Breast epithelium (tissue), 4 donors: ENCODE data around the gene GPC5. TPM values are rescaled to one million over a fixed set of nuclear protein-coding genes. Genes with fewer than 3 reads are reported as not detected.

ENCODE experiments used
- DNase-seq, 2 donors: peaks; one replicate each; pipeline ENCODE4 v3.0.0-alpha.2; 2019; ENCODE audit warnings: low spot score in 2 of 2
- H3K27ac ChIP-seq, 2 donors: fragments of 200-600 bp; sonication (generic) in 1 of 2; one replicate each; pipeline ENCODE4 v1.5.1; 2016 to 2019; ENCODE audit warnings: mild to moderate bottlenecking in 1 of 2
- H3K27me3 ChIP-seq, 2 donors: fragments of 200-600 bp; sonication (generic) in 1 of 2; one replicate each; pipeline versions ENCODE4 v1.5.1 to v1.6.0; 2017 to 2019; ENCODE audit warnings: control low read depth in 1 of 2, mild to moderate bottlenecking in 1 of 2
- H3K36me3 ChIP-seq: fragments of 200-600 bp; one replicate; pipeline ENCODE4 v1.5.1; 2019
- H3K4me1 ChIP-seq, 2 donors: fragments of 200-600 bp; sonication (generic); one replicate each; pipeline ENCODE4 v1.5.1; 2016 to 2019; ENCODE audit warnings: control low read depth in 1 of 2
- H3K4me3 ChIP-seq, 3 donors: fragments of 200-600 bp; sonication (generic); 1 replicate in 2 of 3; 2 replicates in 1 of 3; pipeline ENCODE4 v1.5.1; 2016 to 2019; ENCODE audit warnings: mild to moderate bottlenecking in 3 of 3, moderate library complexity in 2 of 3
- H3K9me3 ChIP-seq, 2 donors: fragments of 200-600 bp; sonication (generic) in 1 of 2; one replicate each; pipeline ENCODE4 v1.5.1; 2016 to 2019; ENCODE audit warnings: control low read depth in 1 of 2
- POLR2A ChIP-seq: fragments of 450-650 bp; IDR thresholded peaks from one replicate; pipeline ENCODE4 v1.6.1; 2016; ENCODE audit warnings: antibody characterized with exemption, mild to moderate bottlenecking, moderate library complexity
- POLR2AphosphoS5 ChIP-seq, 3 donors: sonication (generic); formaldehyde crosslinking; IDR thresholded peaks; one replicate each; pipeline ENCODE4 v1.6.1; 2017; ENCODE audit warnings: antibody characterized with exemption in 3 of 3
- intact Hi-C: fragments of 100-400 bp; cut with DNase I; formaldehyde crosslinking; loops from one replicate; pipeline ENCODE4 v1.15.1; 2023; ENCODE audit warnings: low total_unique reads
- total RNA-seq, 3 donors: library from RNA; depleted of rRNA; stranded (reverse); fragments of >200 nt; gene quantifications; one replicate each; pipeline ENCODE4 v1.1.0, GENCODE V29; 2016
- TF ChIP-seq, protein P1 (sequence below), 3 donors: fragments of 450-650 bp; IDR thresholded peaks; one replicate each; pipeline ENCODE4 v1.5.1; 2016 to 2017; ENCODE audit warnings: antibody characterized with exemption in 3 of 3, mild to moderate bottlenecking in 3 of 3, moderate library complexity in 3 of 3

The GPC5 gene
- total RNA-seq, 3 donors from 2014 or later: 0.88 to 0.98 TPM; not detected in 1

DNA sequence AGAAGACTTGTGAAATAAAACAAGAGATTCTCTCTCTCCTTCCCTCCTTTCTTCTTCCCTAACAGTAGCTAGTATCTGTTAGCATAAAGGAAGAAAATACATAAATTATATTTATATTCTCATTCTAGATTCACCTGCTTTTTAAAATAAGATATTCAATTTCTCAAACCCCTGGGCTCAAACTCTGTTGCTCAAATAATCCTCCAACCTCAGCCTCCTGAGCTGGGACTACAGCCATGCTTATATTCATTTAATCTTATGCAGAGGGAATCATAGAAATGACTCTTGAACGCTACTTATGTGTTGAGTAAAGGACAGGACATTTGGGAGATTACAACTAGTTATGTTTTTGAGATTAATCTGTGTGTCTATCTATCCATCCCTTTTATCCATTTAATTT lies 56.2 kb downstream of the GPC5 start:
- TF ChIP-seq, protein P1, sequence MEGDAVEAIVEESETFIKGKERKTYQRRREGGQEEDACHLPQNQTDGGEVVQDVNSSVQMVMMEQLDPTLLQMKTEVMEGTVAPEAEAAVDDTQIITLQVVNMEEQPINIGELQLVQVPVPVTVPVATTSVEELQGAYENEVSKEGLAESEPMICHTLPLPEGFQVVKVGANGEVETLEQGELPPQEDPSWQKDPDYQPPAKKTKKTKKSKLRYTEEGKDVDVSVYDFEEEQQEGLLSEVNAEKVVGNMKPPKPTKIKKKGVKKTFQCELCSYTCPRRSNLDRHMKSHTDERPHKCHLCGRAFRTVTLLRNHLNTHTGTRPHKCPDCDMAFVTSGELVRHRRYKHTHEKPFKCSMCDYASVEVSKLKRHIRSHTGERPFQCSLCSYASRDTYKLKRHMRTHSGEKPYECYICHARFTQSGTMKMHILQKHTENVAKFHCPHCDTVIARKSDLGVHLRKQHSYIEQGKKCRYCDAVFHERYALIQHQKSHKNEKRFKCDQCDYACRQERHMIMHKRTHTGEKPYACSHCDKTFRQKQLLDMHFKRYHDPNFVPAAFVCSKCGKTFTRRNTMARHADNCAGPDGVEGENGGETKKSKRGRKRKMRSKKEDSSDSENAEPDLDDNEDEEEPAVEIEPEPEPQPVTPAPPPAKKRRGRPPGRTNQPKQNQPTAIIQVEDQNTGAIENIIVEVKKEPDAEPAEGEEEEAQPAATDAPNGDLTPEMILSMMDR (IDR thresholded peaks at IDR 0.05): no peak
- no peak for TF ChIP-seq POLR2A

DNA sequence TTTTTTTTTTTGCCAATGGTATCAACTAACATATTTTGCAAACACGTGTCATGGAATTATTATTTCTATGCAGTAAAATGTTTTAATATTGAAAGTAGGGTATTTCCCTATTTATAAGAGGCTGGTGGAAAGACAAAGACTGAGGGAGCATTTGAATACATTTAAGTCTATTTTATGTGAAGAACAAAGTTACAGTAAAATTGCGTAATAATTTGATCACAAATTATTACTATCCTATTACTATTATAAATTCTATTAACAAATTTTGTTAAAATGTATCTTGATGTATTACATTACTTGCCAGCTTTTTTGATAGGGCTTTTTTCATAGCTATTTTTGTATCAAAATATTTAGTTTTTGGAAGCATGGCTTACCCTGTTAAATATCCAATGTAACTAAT lies 58.4 kb downstream of the GPC5 start:
- intact Hi-C loops: no loop called here
- Histone ChIP-seq H3K27ac (no peak overlapping the region), H3K36me3 (no peaks in the 10 kb centered on the region), H3K27me3 (no peaks in the 10 kb centered on the region), H3K4me3 (no peak overlapping the region), H3K9me3 (no peaks in the 10 kb centered on the region), H3K4me1 (no peaks in the 10 kb centered on the region)
- TF ChIP-seq, protein P1 (IDR thresholded peaks at IDR 0.05): no peak
- no peak for TF ChIP-seq POLR2A
- TF ChIP-seq POLR2AphosphoS5 (IDR thresholded peaks at IDR 0.05): no peak
- DNase-seq: no peak

More for the DNA sequence above, 56.2 kb downstream of the GPC5 start:
- H3K27me3 ChIP-seq: no peaks in the 10 kb centered on the region
- no peak for DNase-seq
- H3K9me3 ChIP-seq: no peaks in the 10 kb centered on the region
- no peaks in the 10 kb centered on the region for H3K4me1 ChIP-seq
- intact Hi-C loops: no loop called here
- H3K36me3 ChIP-seq: peaks cover 3% of the 10 kb centered on the region
- no peak overlapping the region for H3K27ac ChIP-seq
- no peak overlapping the region for H3K4me3 ChIP-seq

DNA sequence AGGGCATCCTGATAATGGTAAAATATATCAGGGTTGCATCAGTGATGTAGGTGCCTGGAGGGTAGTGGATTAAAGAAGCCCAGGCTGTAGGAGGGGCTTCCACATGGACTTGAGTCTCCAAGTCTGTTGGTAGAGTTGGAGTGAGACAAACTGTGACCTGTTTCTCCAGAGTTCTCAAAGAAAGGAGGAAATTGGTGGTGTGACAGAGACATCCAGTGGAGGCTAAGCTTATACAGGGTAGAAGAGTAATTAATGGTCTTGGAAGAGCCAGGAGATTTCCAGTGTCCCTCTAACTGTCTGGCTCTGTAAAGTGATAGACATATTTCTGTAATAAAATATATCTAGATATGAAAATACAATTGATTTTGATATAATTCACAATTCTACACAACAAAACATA lies 61.1 kb downstream of the GPC5 start:
- no peaks in the 10 kb centered on the region for H3K27me3 ChIP-seq
- no peak for DNase-seq
- H3K4me1 ChIP-seq: no peaks in the 10 kb centered on the region
- intact Hi-C loops: no loop called here
- no peak overlapping the region for H3K27ac ChIP-seq
- no peak overlapping the region for H3K4me3 ChIP-seq
- no peaks in the 10 kb centered on the region for H3K36me3 ChIP-seq
- TF ChIP-seq POLR2AphosphoS5 (IDR thresholded peaks at IDR 0.05) (no peak), POLR2A (no peak)
- TF ChIP-seq, protein P1 (IDR thresholded peaks at IDR 0.05): no peak
- no peaks in the 10 kb centered on the region for H3K9me3 ChIP-seq

DNA sequence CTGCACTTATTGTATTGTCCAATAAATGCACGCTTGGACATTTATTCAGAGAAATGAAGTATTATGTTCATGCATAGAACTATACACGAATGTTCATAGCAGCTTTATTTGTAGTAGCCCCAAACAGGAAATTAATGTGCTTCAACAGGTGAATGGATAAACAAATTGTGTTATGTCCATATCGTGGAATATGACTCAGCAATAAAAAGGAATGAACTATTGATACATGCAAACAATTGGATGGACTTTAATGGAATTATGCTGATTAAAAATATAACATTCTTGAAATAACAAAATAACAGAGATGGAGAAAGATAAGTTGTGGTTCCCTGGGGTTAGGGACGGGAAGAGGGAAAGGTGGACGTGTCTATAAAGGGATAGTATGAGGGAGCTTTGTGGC lies 65.9 kb downstream of the GPC5 start:
- intact Hi-C loops: no loop called here
- H3K9me3 ChIP-seq: no peaks in the 10 kb centered on the region
- no peak for TF ChIP-seq POLR2AphosphoS5 (IDR thresholded peaks at IDR 0.05)
- no peak for TF ChIP-seq POLR2A
- TF ChIP-seq, protein P1 (IDR thresholded peaks at IDR 0.05): no peak
- H3K4me1 ChIP-seq: no peaks in the 10 kb centered on the region
- no peak overlapping the region for H3K27ac ChIP-seq
- no peak for DNase-seq
- H3K4me3 ChIP-seq: no peak overlapping the region
- no peaks in the 10 kb centered on the region for H3K27me3 ChIP-seq
- H3K36me3 ChIP-seq: no peaks in the 10 kb centered on the region

DNA sequence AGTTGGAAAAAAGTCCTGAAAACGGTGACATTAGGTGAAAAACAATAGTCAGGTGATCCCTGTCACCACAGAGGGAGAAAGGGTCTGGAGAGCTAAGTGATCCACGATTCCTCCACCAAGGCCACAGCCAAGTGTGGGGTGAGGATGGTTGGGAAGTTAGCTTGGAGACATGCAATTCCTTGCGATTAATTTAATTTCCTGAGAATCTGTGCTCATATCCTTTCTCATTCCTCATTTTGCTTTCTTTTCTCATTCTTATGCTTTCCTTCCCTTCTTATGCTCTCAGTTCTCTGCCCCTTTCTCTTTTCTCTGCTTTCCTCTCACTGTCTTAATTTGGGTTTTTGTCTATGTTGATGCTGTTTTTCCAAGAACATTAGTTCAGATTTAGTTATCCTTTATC lies 68.8 kb downstream of the GPC5 start:
- H3K4me3 ChIP-seq: no peak overlapping the region
- no peaks in the 10 kb centered on the region for H3K27me3 ChIP-seq
- no peaks in the 10 kb centered on the region for H3K4me1 ChIP-seq
- intact Hi-C loops: no loop called here
- TF ChIP-seq, protein P1 (IDR thresholded peaks at IDR 0.05): no peak
- TF ChIP-seq POLR2AphosphoS5 (IDR thresholded peaks at IDR 0.05): no peak
- TF ChIP-seq POLR2A: no peak
- DNase-seq: no peak
- no peaks in the 10 kb centered on the region for H3K9me3 ChIP-seq
- no peaks in the 10 kb centered on the region for H3K36me3 ChIP-seq
- no peak overlapping the region for H3K27ac ChIP-seq
